GM21423 (cell line): ENCODE results near the gene LRRC8D.
"Not testable (repeated sequence)": the region's sequence is repeated elsewhere in the genome, so short reads cannot be mapped to it uniquely, and the experiment has no call there.

Source experiments
- ATAC-seq: cut with Tn5 transposase; IDR thresholded peaks from one replicate; pipeline ENCODE4 v1.9.1; 2021; ENCODE audit warnings: mild to moderate bottlenecking, moderate library complexity; ENCODE audit not compliant: unreplicated experiment

Gene LRRC8D

GRCh38 chr1:89820422-89821321 lies at the start of gene LRRC8D:
Gene LRRC8D (plus strand): TSS chr1:89821032. CDS start chr1:89933069, 112,037 bp downstream.
- peak; percentile 72 for ATAC-seq

- no peak for ATAC-seq
Measured at GRCh38 chr1:89771991-89772560, 48.8 kb upstream of the LRRC8D start.

- not testable (repeated sequence) for ATAC-seq
Measured at GRCh38 chr1:89776104-89776503, 44.7 kb upstream of the LRRC8D start.

GRCh38 chr1:89777271-89777670 lies 43.6 kb upstream of the LRRC8D start:
- ATAC-seq, result not testable (repeated sequence)

- ATAC-seq, result no peak
Measured at GRCh38 chr1:89779151-89779940, 41.5 kb upstream of the LRRC8D start.

- ATAC-seq, result no peak
Measured at GRCh38 chr1:89780721-89781120, 40.1 kb upstream of the LRRC8D start.

GRCh38 chr1:89781494-89782126 lies 39.2 kb upstream of the LRRC8D start:
- ATAC-seq, result peak; percentile 91

- ATAC-seq, result no peak
Measured at GRCh38 chr1:89786628-89787214, 34.1 kb upstream of the LRRC8D start.

- ATAC-seq, result no peak
Measured at GRCh38 chr1:89790592-89790991, 30.2 kb upstream of the LRRC8D start.

- ATAC-seq, result no peak
Measured at GRCh38 chr1:89791064-89791726, 29.6 kb upstream of the LRRC8D start.

GRCh38 chr1:89794406-89794805 lies 26.4 kb upstream of the LRRC8D start:
- ATAC-seq, result no peak

GRCh38 chr1:89795571-89795970 lies 25.3 kb upstream of the LRRC8D start:
- ATAC-seq, result not testable (repeated sequence)

- ATAC-seq, result not testable (repeated sequence)
Measured at GRCh38 chr1:89797876-89798275, 23.0 kb upstream of the LRRC8D start.

GRCh38 chr1:89799495-89799894 lies 21.3 kb upstream of the LRRC8D start:
- ATAC-seq, result no peak

GRCh38 chr1:89800022-89800655 lies 20.7 kb upstream of the LRRC8D start:
- ATAC-seq, result no peak

GRCh38 chr1:89800718-89801117 lies 20.1 kb upstream of the LRRC8D start:
- no peak for ATAC-seq

GRCh38 chr1:89802051-89802450 lies 18.8 kb upstream of the LRRC8D start:
- no peak for ATAC-seq

GRCh38 chr1:89802841-89803240 lies 18.0 kb upstream of the LRRC8D start:
- no peak for ATAC-seq

GRCh38 chr1:89804642-89805237 lies 16.1 kb upstream of the LRRC8D start:
- peak; percentile 84 for ATAC-seq
